H9 (cell line): Measurements from ENCODE around the gene SLC7A9. TPM values are rescaled to one million over a fixed set of nuclear protein-coding genes. Genes with fewer than 3 reads are reported as not detected.

Experiments used
- DNase-seq: peaks from one replicate; pipeline ENCODE4 v3.0.0-alpha.2; 2017
- H2AFZ ChIP-seq: one replicate; pipeline ENCODE4 v1.6.1; 2013; ENCODE audit warnings: mild to moderate bottlenecking, low read length, control low read depth, moderate library complexity
- H2AK5ac ChIP-seq: 2 replicates; pipeline ENCODE4 v1.6.1; 2013; ENCODE audit warnings: low read length, control low read depth, mixed read lengths; ENCODE audit not compliant: insufficient read length
- H2BK120ac ChIP-seq: one replicate; pipeline ENCODE4 v1.6.1; 2013; ENCODE audit warnings: low read depth, mild to moderate bottlenecking, low read length, control low read depth, inconsistent platforms; ENCODE audit not compliant: poor library complexity, severe bottlenecking
- H2BK12ac ChIP-seq: 2 replicates; pipeline ENCODE4 v1.6.1; 2013; ENCODE audit warnings: low read length, control low read depth, mixed read lengths, low read depth; ENCODE audit not compliant: insufficient read length
- H2BK15ac ChIP-seq: 2 replicates; pipeline ENCODE4 v1.6.1; 2013; ENCODE audit warnings: low read depth, low read length, control low read depth
- H2BK20ac ChIP-seq: one replicate; pipeline ENCODE4 v1.6.1; 2013; ENCODE audit warnings: low read depth, mild to moderate bottlenecking, low read length, control low read depth, inconsistent platforms; ENCODE audit not compliant: poor library complexity, severe bottlenecking
- H2BK5ac ChIP-seq: 2 replicates; pipeline ENCODE4 v1.6.1; 2013; ENCODE audit warnings: low read length, control low read depth, mixed read lengths; ENCODE audit not compliant: insufficient read length
- H3K14ac ChIP-seq: 2 replicates; pipeline ENCODE4 v1.6.1; 2013; ENCODE audit warnings: low read length, control low read depth; ENCODE audit not compliant: insufficient read depth
- H3K18ac ChIP-seq: 2 replicates; pipeline ENCODE4 v1.6.1; 2013; ENCODE audit warnings: low read depth, mild to moderate bottlenecking, mixed read lengths, low read length, control low read depth; ENCODE audit not compliant: insufficient read length
- H3K23ac ChIP-seq: 2 replicates; pipeline ENCODE4 v1.6.1; 2013; ENCODE audit warnings: low read length, control low read depth, mixed read lengths, low read depth; ENCODE audit not compliant: insufficient read length
- H3K23me2 ChIP-seq: 2 replicates; pipeline ENCODE4 v1.6.1; 2013; ENCODE audit warnings: low read depth, mild to moderate bottlenecking, mixed read lengths, low read length, control low read depth; ENCODE audit not compliant: insufficient read length, poor library complexity, severe bottlenecking
- H3K27ac ChIP-seq: 2 replicates; pipeline ENCODE4 v1.5.1; 2013; ENCODE audit warnings: low read length, control low read depth, mixed read lengths, low read depth; ENCODE audit not compliant: insufficient read length
- H3K27me3 ChIP-seq: 2 replicates; pipeline ENCODE4 v1.6.1; 2013; ENCODE audit warnings: low read length, control low read depth, inconsistent platforms; ENCODE audit not compliant: insufficient read depth
- H3K4ac ChIP-seq: 2 replicates; pipeline ENCODE4 v1.6.1; 2013; ENCODE audit warnings: low read depth, mild to moderate bottlenecking, control low read depth, inconsistent platforms, low read length, moderate library complexity
- H3K4me1 ChIP-seq: 2 replicates; pipeline ENCODE4 v1.6.1; 2013; ENCODE audit warnings: low read length, control low read depth, inconsistent platforms; ENCODE audit not compliant: insufficient read depth
- H3K4me2 ChIP-seq: 2 replicates; pipeline ENCODE4 v1.6.1; 2013; ENCODE audit warnings: low read length, control low read depth, mixed read lengths; ENCODE audit not compliant: insufficient read length, insufficient read depth
- H3K56ac ChIP-seq: 2 replicates; pipeline ENCODE4 v1.6.1; 2013; ENCODE audit warnings: low read depth, mild to moderate bottlenecking, mixed read lengths, low read length, control low read depth; ENCODE audit not compliant: insufficient read length
- H3K79me1 ChIP-seq: 2 replicates; pipeline ENCODE4 v1.6.1; 2013; ENCODE audit warnings: low read depth, mild to moderate bottlenecking, moderate library complexity, low read length, control low read depth, inconsistent platforms; ENCODE audit not compliant: insufficient read depth, poor library complexity, severe bottlenecking
- H3K79me2 ChIP-seq: 2 replicates; pipeline ENCODE4 v1.6.1; 2013; ENCODE audit warnings: low read length, control low read depth, inconsistent platforms; ENCODE audit not compliant: insufficient read depth
- H3K9ac ChIP-seq: 2 replicates; pipeline ENCODE4 v1.6.1; 2013; ENCODE audit warnings: low read length, control low read depth, mixed read lengths; ENCODE audit not compliant: insufficient read length; ENCODE audit errors: extremely low read depth
- H3K9me3 ChIP-seq: one replicate; pipeline ENCODE4 v1.6.1; 2013; ENCODE audit warnings: low read depth, low read length, inconsistent platforms; ENCODE audit not compliant: control insufficient read depth
- H3T11ph ChIP-seq: one replicate; pipeline ENCODE4 v1.6.1; 2013; ENCODE audit warnings: mild to moderate bottlenecking, low read length, control low read depth, inconsistent platforms
- H4K20me1 ChIP-seq: one replicate; pipeline ENCODE4 v1.6.1; 2013; ENCODE audit not compliant: control insufficient read depth, insufficient read length, insufficient read depth
- H4K5ac ChIP-seq: 2 replicates; pipeline ENCODE4 v1.6.1; 2013; ENCODE audit warnings: low read depth, mild to moderate bottlenecking, mixed read lengths, low read length, control low read depth; ENCODE audit not compliant: insufficient read length
- H4K8ac ChIP-seq: replicated peaks from 2 replicates; pipeline ENCODE4 v1.6.1; 2013; ENCODE audit warnings: low read length, control low read depth, mixed read lengths, low read depth; ENCODE audit not compliant: insufficient read length
- H4K91ac ChIP-seq: 2 replicates; pipeline ENCODE4 v1.6.1; 2013; ENCODE audit warnings: low read depth, mild to moderate bottlenecking, moderate library complexity, mixed read lengths, low read length, control low read depth; ENCODE audit not compliant: insufficient read length
- H3K27ac Mint-ChIP-seq, 3 experiments: 2 replicates in 2 of 3; 3 replicates in 1 of 3; pipeline ENCODE4 v1.8.0; 2020 to 2021; ENCODE audit warnings: mixed read lengths in 3 of 3, mild to moderate bottlenecking in 1 of 3, moderate library complexity in 1 of 3
- H3K27me3 Mint-ChIP-seq: 2 replicates; pipeline ENCODE4 v1.8.0; 2021; ENCODE audit warnings: low read depth, mild to moderate bottlenecking, moderate library complexity, mixed read lengths
- H3K36me3 Mint-ChIP-seq, 3 experiments: 2 replicates in 2 of 3; 3 replicates in 1 of 3; pipeline ENCODE4 v1.8.0; 2020 to 2021; ENCODE audit warnings: low read depth in 3 of 3, mixed read lengths in 3 of 3; ENCODE audit not compliant: insufficient read depth in 1 of 3
- H3K4me1 Mint-ChIP-seq, 2 experiments: 2 replicates each; pipeline ENCODE4 v1.8.0; 2020; ENCODE audit warnings: mixed read lengths in 2 of 2
- H3K4me3 Mint-ChIP-seq, 2 experiments: 2 replicates in 1 of 2; 3 replicates in 1 of 2; pipeline ENCODE4 v1.8.0; 2020 to 2021; ENCODE audit warnings: mild to moderate bottlenecking in 2 of 2, mixed read lengths in 2 of 2, moderate library complexity in 1 of 2
- H3K9me3 Mint-ChIP-seq, 2 experiments: 2 replicates in 1 of 2; 3 replicates in 1 of 2; pipeline ENCODE4 v1.8.0; 2020; ENCODE audit warnings: mild to moderate bottlenecking in 2 of 2, mixed read lengths in 2 of 2, moderate library complexity in 1 of 2
- WGBS: extraction: QIAGEN DNeasy Blood & Tissue Kit; methylation state at CpG from one replicate; pipeline ENCODE4 v1.1.7; 2013; ENCODE audit warnings: missing lambda C conversion rate, low lambda C conversion rate, mixed read lengths; ENCODE audit not compliant: insufficient read length; ENCODE audit errors: extremely low coverage; 5-methylcytosine and 5-hydroxymethylcytosine counted together
- total RNA-seq: library from RNA; stranded (reverse); gene quantifications from 2 replicates; pipeline ENCODE4 v1.2.1, GENCODE V29; 2021
- TF ChIP-seq, protein P1 (sequence below): fragments of 200-600 bp; sonication (generic); conservative IDR thresholded peaks from 3 replicates; pipeline ENCODE4 v1.8.0; 2021; ENCODE audit warnings: antibody characterized with exemption, mild to moderate bottlenecking

The SLC7A9 gene
- total RNA-seq, 1 experiment from 2014 or later, result not detected

DNA sequence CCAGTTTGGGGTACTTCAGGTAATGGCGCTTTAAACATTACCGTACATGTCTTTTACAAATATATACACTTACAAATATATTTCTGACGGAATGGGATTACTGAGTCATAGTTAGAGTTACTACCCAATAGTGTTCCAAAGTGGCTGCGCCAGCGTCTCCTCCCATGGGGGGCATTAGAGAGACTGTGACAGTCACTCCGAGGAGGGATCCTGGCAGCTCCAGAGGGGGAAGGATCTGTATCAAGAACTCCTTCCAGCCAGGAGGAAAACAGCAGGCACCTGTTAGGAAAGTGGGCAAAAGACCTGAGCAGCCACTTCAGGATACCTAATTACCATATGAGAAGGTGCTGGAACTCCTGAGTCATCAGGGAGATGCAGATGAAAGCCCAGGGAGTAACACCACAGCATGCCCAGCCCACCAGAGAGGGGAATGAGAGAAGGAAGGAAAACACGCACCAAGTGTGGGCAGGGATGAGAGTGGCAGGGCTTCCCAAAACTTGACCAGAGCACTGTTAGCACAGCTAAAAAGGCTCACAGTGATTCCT lies 52.9 kb downstream of the SLC7A9 start:
- TF ChIP-seq, protein P1, sequence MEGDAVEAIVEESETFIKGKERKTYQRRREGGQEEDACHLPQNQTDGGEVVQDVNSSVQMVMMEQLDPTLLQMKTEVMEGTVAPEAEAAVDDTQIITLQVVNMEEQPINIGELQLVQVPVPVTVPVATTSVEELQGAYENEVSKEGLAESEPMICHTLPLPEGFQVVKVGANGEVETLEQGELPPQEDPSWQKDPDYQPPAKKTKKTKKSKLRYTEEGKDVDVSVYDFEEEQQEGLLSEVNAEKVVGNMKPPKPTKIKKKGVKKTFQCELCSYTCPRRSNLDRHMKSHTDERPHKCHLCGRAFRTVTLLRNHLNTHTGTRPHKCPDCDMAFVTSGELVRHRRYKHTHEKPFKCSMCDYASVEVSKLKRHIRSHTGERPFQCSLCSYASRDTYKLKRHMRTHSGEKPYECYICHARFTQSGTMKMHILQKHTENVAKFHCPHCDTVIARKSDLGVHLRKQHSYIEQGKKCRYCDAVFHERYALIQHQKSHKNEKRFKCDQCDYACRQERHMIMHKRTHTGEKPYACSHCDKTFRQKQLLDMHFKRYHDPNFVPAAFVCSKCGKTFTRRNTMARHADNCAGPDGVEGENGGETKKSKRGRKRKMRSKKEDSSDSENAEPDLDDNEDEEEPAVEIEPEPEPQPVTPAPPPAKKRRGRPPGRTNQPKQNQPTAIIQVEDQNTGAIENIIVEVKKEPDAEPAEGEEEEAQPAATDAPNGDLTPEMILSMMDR, result no peak
- Histone ChIP-seq H3K27ac (no peak overlapping the region), H3K23me2 (no peaks in the 10 kb centered on the region), H3K23ac (no peak overlapping the region), H3T11ph (no peak overlapping the region), H2BK15ac (no peak overlapping the region), H3K79me1 (no peaks in the 10 kb centered on the region), H3K18ac (no peak overlapping the region), H3K9me3 (no peaks in the 10 kb centered on the region), H2BK120ac (no peak overlapping the region), H4K20me1 (no peaks in the 10 kb centered on the region), H2AFZ (no peak overlapping the region), H3K27me3 (no peaks in the 10 kb centered on the region), H3K56ac (no peak overlapping the region), H2AK5ac (no peak overlapping the region), H4K8ac (no peak overlapping the region), H2BK20ac (no peak overlapping the region), H3K9ac (no peak overlapping the region), H4K5ac (no peak overlapping the region), H3K4me2 (no peak overlapping the region), H2BK5ac (no peak overlapping the region), H3K4ac (no peak overlapping the region), H3K79me2 (no peaks in the 10 kb centered on the region), H3K4me1 (no peaks in the 10 kb centered on the region), H3K14ac (no peak overlapping the region), H2BK12ac (no peak overlapping the region), H4K91ac (no peak overlapping the region)
- H3K36me3 Mint-ChIP-seq, result no peaks in the 10 kb centered on the region
- H3K4me1 Mint-ChIP-seq, result peaks cover 30 to 44% of the 10 kb centered on the region in 2 experiments
- H3K4me3 Mint-ChIP-seq, result peak overlapping the region in 1 of 2 experiments; percentile 1; a peak in 2 of 5 replicates
- no CpG with 5 or more reads among the region's 7 CpGs for WGBS
- DNase-seq, result peak; percentile 53
- 0 out of 5 replicates have a peak, but pooled peaks cover 0 to 2% of the 10 kb centered on the region in 2 experiments for H3K9me3 Mint-ChIP-seq
- H3K27me3 Mint-ChIP-seq, result peaks cover 10% of the 10 kb centered on the region
- H3K27ac Mint-ChIP-seq, result peak overlapping the region in 2 of 3 experiments; percentile 1 to 5; a peak in 2 of 7 replicates
